HFFc6 (cell line): ENCODE data around the gene TSPAN17. TPM values are rescaled to one million over a fixed set of nuclear protein-coding genes. Genes with fewer than 3 reads are reported as not detected.

Experiments used
- DNase-seq: peaks from one replicate; pipeline ENCODE4 v3.0.0-alpha.2; 2018
- H3K27ac Mint-ChIP-seq: 2 replicates; pipeline ENCODE4 v1.8.0; 2020; ENCODE audit warnings: mild to moderate bottlenecking, mixed read lengths
- H3K27me3 Mint-ChIP-seq: 2 replicates; pipeline ENCODE4 v1.8.0; 2021; ENCODE audit warnings: mild to moderate bottlenecking, moderate library complexity, mixed read lengths; ENCODE audit not compliant: insufficient read depth
- H3K36me3 Mint-ChIP-seq: 2 replicates; pipeline ENCODE4 v1.8.0; 2021; ENCODE audit warnings: low read depth, mixed read lengths
- H3K4me1 Mint-ChIP-seq: 2 replicates; pipeline ENCODE4 v1.8.0; 2020; ENCODE audit warnings: low read depth, mixed read lengths
- H3K4me3 Mint-ChIP-seq: 2 replicates; pipeline ENCODE4 v1.8.0; 2020; ENCODE audit warnings: mild to moderate bottlenecking, moderate library complexity, mixed read lengths
- H3K9me3 Mint-ChIP-seq: 2 replicates; pipeline ENCODE4 v1.8.0; 2020; ENCODE audit warnings: mild to moderate bottlenecking, mixed read lengths
- total RNA-seq, 6 experiments: library from RNA; stranded (reverse); fragmentation: NEBNext Ultra II Directional; extraction: Animal tissue kit (Norgen Biotek cat#: 25700); gene quantifications; 2 replicates in 1 of 6; 3 replicates in 5 of 6; pipeline ENCODE4 v1.2.3, GENCODE V29; 2021
- TF ChIP-seq, protein P1 (sequence below): fragments of 200-600 bp; sonication (generic); IDR thresholded peaks from 2 replicates; pipeline ENCODE4 v1.5.0; 2021; ENCODE audit warnings: antibody characterized with exemption, mild to moderate bottlenecking

TSPAN17 gene
- total RNA-seq, 6 experiments from 2014 or later: 51.4 to 64.9 (median 57.6) TPM

DNA sequence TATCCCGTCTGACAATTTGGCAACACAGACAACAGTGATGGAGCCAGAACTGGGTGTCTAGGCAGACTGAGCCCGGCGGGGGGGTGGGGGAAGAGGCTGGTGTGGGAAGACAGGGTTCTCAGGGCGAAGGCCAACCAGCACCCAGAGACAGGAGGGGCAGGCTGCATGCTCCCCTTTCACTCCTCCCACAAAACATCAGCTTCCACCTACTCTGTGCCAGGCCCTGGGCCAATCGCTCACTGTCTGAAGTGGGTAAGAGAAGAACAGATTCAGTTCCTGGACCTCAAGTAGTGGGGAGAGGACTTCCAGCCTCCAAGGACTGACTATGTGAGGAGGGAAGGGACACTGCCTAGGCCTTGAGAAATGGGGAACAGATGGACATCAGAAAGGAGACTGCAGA, 19.7 kb upstream of the TSPAN17 start:
- H3K27me3 Mint-ChIP-seq: peaks cover 51% of the 10 kb centered on the region
- TF ChIP-seq, protein P1, sequence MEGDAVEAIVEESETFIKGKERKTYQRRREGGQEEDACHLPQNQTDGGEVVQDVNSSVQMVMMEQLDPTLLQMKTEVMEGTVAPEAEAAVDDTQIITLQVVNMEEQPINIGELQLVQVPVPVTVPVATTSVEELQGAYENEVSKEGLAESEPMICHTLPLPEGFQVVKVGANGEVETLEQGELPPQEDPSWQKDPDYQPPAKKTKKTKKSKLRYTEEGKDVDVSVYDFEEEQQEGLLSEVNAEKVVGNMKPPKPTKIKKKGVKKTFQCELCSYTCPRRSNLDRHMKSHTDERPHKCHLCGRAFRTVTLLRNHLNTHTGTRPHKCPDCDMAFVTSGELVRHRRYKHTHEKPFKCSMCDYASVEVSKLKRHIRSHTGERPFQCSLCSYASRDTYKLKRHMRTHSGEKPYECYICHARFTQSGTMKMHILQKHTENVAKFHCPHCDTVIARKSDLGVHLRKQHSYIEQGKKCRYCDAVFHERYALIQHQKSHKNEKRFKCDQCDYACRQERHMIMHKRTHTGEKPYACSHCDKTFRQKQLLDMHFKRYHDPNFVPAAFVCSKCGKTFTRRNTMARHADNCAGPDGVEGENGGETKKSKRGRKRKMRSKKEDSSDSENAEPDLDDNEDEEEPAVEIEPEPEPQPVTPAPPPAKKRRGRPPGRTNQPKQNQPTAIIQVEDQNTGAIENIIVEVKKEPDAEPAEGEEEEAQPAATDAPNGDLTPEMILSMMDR: no peak
- peaks cover 12% of the 10 kb centered on the region for H3K4me1 Mint-ChIP-seq
- no peak overlapping the region for H3K27ac Mint-ChIP-seq
- DNase-seq: no peak
- H3K9me3 Mint-ChIP-seq: no peaks in the 10 kb centered on the region
- H3K36me3 Mint-ChIP-seq: no peaks in the 10 kb centered on the region
- no peak overlapping the region for H3K4me3 Mint-ChIP-seq

DNA sequence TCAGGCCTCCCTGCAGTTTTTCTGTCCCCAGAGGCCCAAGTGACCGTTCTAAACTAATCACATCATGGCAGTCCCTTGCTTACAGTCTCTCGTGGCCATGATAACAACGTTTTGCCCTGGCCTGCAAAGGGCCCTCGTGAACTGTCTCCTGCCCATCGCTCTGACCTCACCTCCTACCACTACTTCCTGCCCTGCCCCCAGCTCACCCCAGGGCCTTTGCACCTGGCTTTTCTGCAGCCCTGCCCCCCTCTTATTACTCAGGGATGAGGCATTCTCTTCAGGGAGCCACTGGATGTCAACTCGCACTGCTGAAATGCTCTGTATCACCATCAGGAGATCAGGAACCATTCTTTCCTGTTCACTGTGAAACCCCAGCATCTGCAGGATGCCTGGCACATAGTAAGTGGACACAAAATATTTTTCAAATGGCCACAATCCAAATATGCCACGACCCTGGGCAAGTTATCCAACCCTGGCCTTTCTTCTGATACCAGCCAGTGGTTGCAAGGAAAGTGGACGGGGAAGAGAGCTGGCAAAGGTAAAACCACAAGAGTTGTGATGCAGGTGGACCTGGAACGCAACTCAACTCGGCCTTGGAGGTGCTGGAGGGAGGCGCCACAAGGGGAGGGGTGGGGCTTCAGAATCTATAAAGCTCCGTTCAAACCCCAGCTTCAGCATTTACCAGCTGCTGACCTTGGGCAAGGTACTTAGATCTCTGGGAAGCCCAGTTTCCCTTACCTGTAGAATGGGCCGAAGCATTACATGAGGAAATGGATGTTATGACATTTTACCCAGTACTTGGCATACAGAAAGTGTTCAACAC, 18.7 kb upstream of the TSPAN17 start:
- no peaks in the 10 kb centered on the region for H3K36me3 Mint-ChIP-seq
- no peak overlapping the region for H3K27ac Mint-ChIP-seq
- DNase-seq: no peak
- H3K9me3 Mint-ChIP-seq: no peaks in the 10 kb centered on the region
- H3K27me3 Mint-ChIP-seq: peaks cover 57% of the 10 kb centered on the region
- no peak overlapping the region for H3K4me3 Mint-ChIP-seq
- peaks cover 12% of the 10 kb centered on the region for H3K4me1 Mint-ChIP-seq
- TF ChIP-seq, protein P1: no peak

DNA sequence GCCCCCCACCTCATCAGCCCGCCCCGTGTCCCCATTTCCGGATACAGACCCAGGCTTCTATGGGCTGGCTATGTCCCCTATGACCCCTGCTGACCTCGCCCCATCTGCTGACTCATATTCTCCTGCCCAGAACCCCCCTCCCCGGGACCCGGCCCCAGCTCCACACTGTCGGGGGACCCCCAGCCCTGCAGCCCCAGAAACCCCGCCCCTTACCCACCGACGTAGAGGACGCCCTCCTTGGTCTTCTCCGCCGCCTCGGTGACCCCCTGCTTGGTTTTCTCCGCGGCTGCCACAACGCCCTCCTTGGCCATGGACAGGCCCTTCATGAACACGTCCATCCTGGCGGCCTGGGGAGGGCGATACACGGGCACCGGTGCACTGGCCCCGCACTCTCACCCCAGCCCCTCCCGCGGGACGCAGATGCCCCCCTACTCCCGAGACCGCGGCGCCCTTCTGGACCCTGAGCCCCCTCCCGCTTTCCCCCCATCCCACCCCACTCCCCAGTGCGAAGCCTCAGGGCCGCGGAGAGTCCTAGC, 17.9 kb upstream of the TSPAN17 start:
- DNase-seq: no peak
- H3K9me3 Mint-ChIP-seq: no peaks in the 10 kb centered on the region
- H3K4me3 Mint-ChIP-seq: no peak overlapping the region
- no peak overlapping the region for H3K27ac Mint-ChIP-seq
- H3K27me3 Mint-ChIP-seq: peaks cover 61% of the 10 kb centered on the region
- TF ChIP-seq, protein P1: no peak
- peaks cover 12% of the 10 kb centered on the region for H3K4me1 Mint-ChIP-seq
- no peaks in the 10 kb centered on the region for H3K36me3 Mint-ChIP-seq

DNA sequence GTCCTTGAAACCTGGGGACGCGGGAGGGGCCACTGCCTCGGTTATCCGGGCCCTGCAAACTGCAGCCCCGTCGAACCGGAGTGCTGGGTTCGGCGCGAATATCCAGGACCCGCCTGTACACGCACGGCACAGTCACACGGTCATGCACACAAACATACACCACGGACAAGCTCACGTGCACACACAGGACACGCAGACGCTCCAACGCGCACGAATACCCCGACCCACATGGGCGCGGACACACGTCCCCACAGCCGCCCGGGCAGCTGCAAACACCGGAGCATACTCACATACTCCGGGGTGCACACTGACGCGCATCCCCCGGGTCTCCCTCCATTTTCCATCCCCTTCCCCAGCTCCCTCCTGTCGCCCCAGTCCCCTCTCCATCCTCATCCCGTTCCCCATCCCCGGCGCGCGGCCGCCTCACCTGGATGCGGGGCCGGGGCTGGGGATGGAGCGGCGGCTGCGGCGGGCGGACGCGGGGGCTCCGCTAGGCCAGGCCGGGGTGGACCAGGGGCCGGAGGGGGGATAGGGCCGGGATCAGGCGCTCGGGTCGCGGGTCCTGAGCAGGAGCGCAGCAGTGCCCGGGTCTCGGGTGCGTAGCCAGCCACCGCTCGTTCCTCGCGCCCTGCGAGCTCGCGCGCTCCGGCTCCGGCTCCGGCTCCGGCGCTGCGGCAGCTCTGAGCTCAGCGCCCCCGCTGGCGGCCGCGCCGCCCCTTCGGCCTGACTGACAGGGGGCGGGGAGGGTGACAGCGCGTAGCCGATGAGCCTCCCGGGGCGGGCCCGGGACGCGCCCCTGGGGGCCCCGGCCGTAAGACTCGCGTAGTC, 17.2 kb upstream of the TSPAN17 start, which contains the start of the genes EIF4E1B and SNCB:
Gene EIF4E1B, plus strand, starts transcription at position 823 of the 828 bp plus-strand sequence. CDS start 12,113 bp downstream, outside the sequence.
Gene SNCB, minus strand, starts transcription at position 682 of the 828 bp plus-strand sequence. CDS start 880 bp downstream, outside the sequence.
- DNase-seq: no peak
- H3K4me1 Mint-ChIP-seq: peaks cover 12% of the 10 kb centered on the region
- TF ChIP-seq, protein P1: no peak
- peaks cover 3% of the 10 kb centered on the region; the same call in 1 of the 2 replicates for H3K36me3 Mint-ChIP-seq
- no peaks in the 10 kb centered on the region; the same call in 1 of the 2 replicates for H3K9me3 Mint-ChIP-seq
- peak within 1 kb of the TSS; percentile 9; the same call in 1 of the 2 replicates for H3K4me3 Mint-ChIP-seq
- no peak within 1 kb of the TSS for H3K27ac Mint-ChIP-seq
- peaks cover 63% of the 10 kb centered on the region for H3K27me3 Mint-ChIP-seq

DNA sequence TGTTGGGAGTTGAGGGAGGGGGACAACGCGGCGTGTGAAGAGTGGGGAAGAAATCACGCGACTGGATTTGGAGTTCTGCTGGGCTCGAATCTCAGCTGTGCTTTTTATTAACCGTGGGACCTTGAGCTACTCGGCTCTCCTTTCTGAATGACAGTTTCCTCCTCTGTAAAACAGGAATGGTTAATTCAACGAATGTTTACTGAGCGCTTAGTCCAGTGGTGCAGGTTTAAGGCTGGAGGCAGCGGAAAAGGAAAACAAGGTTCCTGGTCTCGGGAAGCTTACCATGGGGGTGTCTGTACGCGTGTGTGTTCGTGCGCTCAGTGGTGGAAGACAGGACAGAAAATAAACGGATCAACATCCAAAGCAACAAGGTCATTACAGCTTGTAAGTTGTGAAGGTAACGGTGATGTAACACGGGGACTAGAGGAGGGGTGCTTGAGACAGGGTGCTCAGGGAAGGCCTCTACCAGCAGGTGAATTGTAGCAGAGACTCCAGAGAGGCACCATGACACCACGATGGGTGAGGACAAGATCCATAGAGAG, 16.5 kb upstream of the TSPAN17 start:
- Mint-ChIP-seq H3K4me3 (peak overlapping the region; percentile 9; the same call in 1 of the 2 replicates), H3K4me1 (peaks cover 11% of the 10 kb centered on the region), H3K27ac (no peak overlapping the region), H3K9me3 (no peaks in the 10 kb centered on the region; the same call in 1 of the 2 replicates), H3K36me3 (peaks cover 6% of the 10 kb centered on the region; the same call in 1 of the 2 replicates), H3K27me3 (peaks cover 65% of the 10 kb centered on the region)
- TF ChIP-seq, protein P1: no peak
- DNase-seq: no peak
